ENCODE data around the gene ZNF574.

The ZNF574 gene

GRCh38 chr19:42081584-42082203 lies 5.7 kb downstream of the ZNF574 start:
- H3K9ac ChIP-seq (ENCODE audit: low read depth, low read length): no peak overlapping the region
- no peaks in the 10 kb centered on the region for H3K9me3 ChIP-seq (ENCODE audit: control insufficient read depth, insufficient read depth, low read length)
- H3K36me3 ChIP-seq (ENCODE audit: insufficient read depth, low read length): peaks cover 4% of the 10 kb centered on the region; the same call in 1 of the 2 replicates
- peaks cover 11% of the 10 kb centered on the region for H3K4me1 ChIP-seq (ENCODE audit: insufficient read depth, low read length)

- Histone ChIP-seq H3K36me3 (ENCODE audit: insufficient read depth, low read length) (peaks cover 4% of the 10 kb centered on the region; the same call in 1 of the 2 replicates), H3K9ac (ENCODE audit: low read depth, low read length) (no peak overlapping the region), H3K4me1 (ENCODE audit: insufficient read depth, low read length) (peaks cover 23% of the 10 kb centered on the region), H3K9me3 (ENCODE audit: control insufficient read depth, insufficient read depth, low read length) (no peaks in the 10 kb centered on the region)
These were observed 7.6 kb downstream of the ZNF574 start for GRCh38 chr19:42083537-42083936.

- Histone ChIP-seq H3K9ac (ENCODE audit: low read depth, low read length) (no peak overlapping the region), H3K4me1 (ENCODE audit: insufficient read depth, low read length) (peaks cover 31% of the 10 kb centered on the region), H3K36me3 (ENCODE audit: insufficient read depth, low read length) (no peaks in the 10 kb centered on the region), H3K9me3 (ENCODE audit: control insufficient read depth, insufficient read depth, low read length) (no peaks in the 10 kb centered on the region)
These were observed 10.3 kb downstream of the ZNF574 start for GRCh38 chr19:42086188-42086736.

- H3K9me3 ChIP-seq (ENCODE audit: control insufficient read depth, insufficient read depth, low read length): no peaks in the 10 kb centered on the region
- no peaks in the 10 kb centered on the region for H3K36me3 ChIP-seq (ENCODE audit: insufficient read depth, low read length)
- peaks cover 31% of the 10 kb centered on the region for H3K4me1 ChIP-seq (ENCODE audit: insufficient read depth, low read length)
- H3K9ac ChIP-seq (ENCODE audit: low read depth, low read length): no peak overlapping the region
These were observed 11.0 kb downstream of the ZNF574 start for GRCh38 chr19:42086770-42087550.

- peaks cover 31% of the 10 kb centered on the region for H3K4me1 ChIP-seq (ENCODE audit: insufficient read depth, low read length)
- H3K9me3 ChIP-seq (ENCODE audit: control insufficient read depth, insufficient read depth, low read length): no peaks in the 10 kb centered on the region
- H3K9ac ChIP-seq (ENCODE audit: low read depth, low read length): no peak overlapping the region
- H3K36me3 ChIP-seq (ENCODE audit: insufficient read depth, low read length): no peaks in the 10 kb centered on the region
These were observed 12.7 kb downstream of the ZNF574 start for GRCh38 chr19:42088471-42089190.

- no peak overlapping the region for H3K9ac ChIP-seq (ENCODE audit: low read depth, low read length)
- no peaks in the 10 kb centered on the region for H3K36me3 ChIP-seq (ENCODE audit: insufficient read depth, low read length)
- peaks cover 31% of the 10 kb centered on the region for H3K4me1 ChIP-seq (ENCODE audit: insufficient read depth, low read length)
- no peaks in the 10 kb centered on the region for H3K9me3 ChIP-seq (ENCODE audit: control insufficient read depth, insufficient read depth, low read length)
These were observed 13.3 kb downstream of the ZNF574 start for GRCh38 chr19:42089191-42089750.

- Histone ChIP-seq H3K9ac (ENCODE audit: low read depth, low read length) (no peak overlapping the region), H3K36me3 (ENCODE audit: insufficient read depth, low read length) (no peaks in the 10 kb centered on the region), H3K4me1 (ENCODE audit: insufficient read depth, low read length) (peaks cover 31% of the 10 kb centered on the region), H3K9me3 (ENCODE audit: control insufficient read depth, insufficient read depth, low read length) (no peaks in the 10 kb centered on the region)
These were observed 13.8 kb downstream of the ZNF574 start for GRCh38 chr19:42089772-42090171.

- H3K4me1 ChIP-seq (ENCODE audit: insufficient read depth, low read length): peaks cover 31% of the 10 kb centered on the region
- no peaks in the 10 kb centered on the region for H3K9me3 ChIP-seq (ENCODE audit: control insufficient read depth, insufficient read depth, low read length)
- H3K9ac ChIP-seq (ENCODE audit: low read depth, low read length): no peak overlapping the region
- H3K36me3 ChIP-seq (ENCODE audit: insufficient read depth, low read length): no peaks in the 10 kb centered on the region
These were observed 14.7 kb downstream of the ZNF574 start for GRCh38 chr19:42090672-42091071.

- Histone ChIP-seq H3K36me3 (ENCODE audit: insufficient read depth, low read length) (no peaks in the 10 kb centered on the region), H3K9ac (ENCODE audit: low read depth, low read length) (no peak overlapping the region), H3K9me3 (ENCODE audit: control insufficient read depth, insufficient read depth, low read length) (no peaks in the 10 kb centered on the region), H3K4me1 (ENCODE audit: insufficient read depth, low read length) (peaks cover 27% of the 10 kb centered on the region)
These were observed 15.3 kb downstream of the ZNF574 start for GRCh38 chr19:42091300-42091699.

GRCh38 chr19:42091742-42092141 lies 15.8 kb downstream of the ZNF574 start:
- Histone ChIP-seq H3K36me3 (ENCODE audit: insufficient read depth, low read length) (no peaks in the 10 kb centered on the region), H3K9ac (ENCODE audit: low read depth, low read length) (no peak overlapping the region), H3K4me1 (ENCODE audit: insufficient read depth, low read length) (peaks cover 24% of the 10 kb centered on the region; the same call in 1 of the 2 replicates), H3K9me3 (ENCODE audit: control insufficient read depth, insufficient read depth, low read length) (no peaks in the 10 kb centered on the region)

GRCh38 chr19:42092350-42092749 lies 16.4 kb downstream of the ZNF574 start:
- Histone ChIP-seq H3K36me3 (ENCODE audit: insufficient read depth, low read length) (no peaks in the 10 kb centered on the region), H3K9me3 (ENCODE audit: control insufficient read depth, insufficient read depth, low read length) (no peaks in the 10 kb centered on the region), H3K4me1 (ENCODE audit: insufficient read depth, low read length) (peaks cover 19% of the 10 kb centered on the region; the same call in 1 of the 2 replicates), H3K9ac (ENCODE audit: low read depth, low read length) (no peak overlapping the region)

- Histone ChIP-seq H3K36me3 (ENCODE audit: insufficient read depth, low read length) (no peaks in the 10 kb centered on the region), H3K4me1 (ENCODE audit: insufficient read depth, low read length) (peaks cover 8% of the 10 kb centered on the region; the same call in 1 of the 2 replicates), H3K9me3 (ENCODE audit: control insufficient read depth, insufficient read depth, low read length) (no peaks in the 10 kb centered on the region), H3K9ac (ENCODE audit: low read depth, low read length) (no peak overlapping the region)
These were observed 17.5 kb downstream of the ZNF574 start for GRCh38 chr19:42093505-42093904.

GRCh38 chr19:42093926-42094325 lies 18.0 kb downstream of the ZNF574 start:
- no peaks in the 10 kb centered on the region for H3K9me3 ChIP-seq (ENCODE audit: control insufficient read depth, insufficient read depth, low read length)
- H3K9ac ChIP-seq (ENCODE audit: low read depth, low read length): no peak overlapping the region
- H3K4me1 ChIP-seq (ENCODE audit: insufficient read depth, low read length): peaks cover 4% of the 10 kb centered on the region; the same call in 1 of the 2 replicates
- H3K36me3 ChIP-seq (ENCODE audit: insufficient read depth, low read length): no peaks in the 10 kb centered on the region

GRCh38 chr19:42095142-42095813 lies 19.3 kb downstream of the ZNF574 start:
- Histone ChIP-seq H3K9me3 (ENCODE audit: control insufficient read depth, insufficient read depth, low read length) (no peaks in the 10 kb centered on the region), H3K36me3 (ENCODE audit: insufficient read depth, low read length) (no peaks in the 10 kb centered on the region), H3K4me1 (ENCODE audit: insufficient read depth, low read length) (peaks cover 7% of the 10 kb centered on the region; the same call in 1 of the 2 replicates), H3K9ac (ENCODE audit: low read depth, low read length) (no peak overlapping the region)
